Daoy (cell line): ENCODE measurements around the gene ARHGAP22. TPM values are rescaled to one million over a fixed set of nuclear protein-coding genes. Genes with fewer than 3 reads are reported as not detected.

Experiments
- DNase-seq: peaks from one replicate; pipeline ENCODE4 v3.0.0-alpha.2; 2015; ENCODE audit warnings: low read depth
- total RNA-seq: library from RNA; depleted of rRNA; stranded (reverse); fragments of >200 nt; shearing (Covaris generic); gene quantifications from 2 replicates; pipeline ENCODE4 v1.2.3, GENCODE V29; 2014

Gene ARHGAP22
- total RNA-seq, 1 experiment from 2014 or later = 17.1 TPM

DNA sequence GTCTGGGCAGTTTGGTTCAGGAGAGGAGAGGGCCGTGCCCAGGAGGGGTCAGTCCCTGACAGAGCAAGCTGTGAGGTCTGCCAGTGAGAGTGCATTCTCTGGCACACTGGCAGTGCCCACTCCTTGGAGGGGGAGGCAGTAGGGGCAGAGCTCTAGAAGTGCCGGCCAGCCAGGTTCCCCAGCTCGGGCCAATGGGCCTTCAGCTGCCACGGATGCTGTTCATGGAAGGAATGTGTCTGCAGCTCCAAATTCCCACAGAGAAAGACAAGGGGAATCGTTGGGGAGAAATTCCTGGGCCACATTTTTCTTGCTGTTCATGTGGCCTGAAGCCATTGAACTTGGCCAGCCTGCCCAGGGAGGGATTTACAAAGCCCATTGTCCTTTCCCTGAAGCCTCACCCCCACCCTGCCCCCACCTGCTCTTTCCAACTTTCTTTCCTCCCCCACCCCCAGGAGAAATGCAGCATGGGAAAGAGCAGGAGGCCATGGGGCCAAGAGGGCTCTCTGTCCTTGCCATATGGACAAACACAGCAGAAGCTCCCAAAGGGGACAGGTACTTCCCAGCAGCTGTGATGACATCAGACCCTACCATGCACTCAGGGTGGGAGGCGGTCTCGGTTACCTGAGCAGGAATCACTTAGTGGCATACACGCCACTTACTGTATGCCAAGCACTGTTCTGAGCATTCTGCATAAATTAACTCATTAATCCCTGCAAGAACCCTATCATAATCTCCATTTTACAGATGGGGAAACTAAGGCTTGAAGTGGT, 70.7 kb downstream of the ARHGAP22 start:
- no peak for DNase-seq

DNA sequence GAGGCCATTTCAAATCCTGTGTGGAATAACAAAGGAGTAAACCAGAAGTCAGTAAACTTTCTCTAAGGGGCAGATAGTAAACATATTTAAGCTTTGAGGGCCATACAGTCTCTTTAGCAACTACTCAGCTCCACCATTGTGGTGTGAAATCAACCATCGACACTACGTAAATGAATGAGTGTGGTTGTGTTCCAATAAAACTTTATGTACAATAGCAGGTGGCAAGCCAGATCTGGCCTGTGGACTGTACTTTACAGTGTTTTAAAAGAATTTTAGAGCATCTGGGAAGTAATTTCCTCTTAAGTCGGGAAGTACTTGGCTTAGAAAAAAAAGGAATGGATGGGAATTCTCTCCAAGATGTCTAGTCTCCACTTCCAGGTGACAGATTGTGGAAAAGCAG, 71.3 kb downstream of the ARHGAP22 start:
- no peak for DNase-seq

DNA sequence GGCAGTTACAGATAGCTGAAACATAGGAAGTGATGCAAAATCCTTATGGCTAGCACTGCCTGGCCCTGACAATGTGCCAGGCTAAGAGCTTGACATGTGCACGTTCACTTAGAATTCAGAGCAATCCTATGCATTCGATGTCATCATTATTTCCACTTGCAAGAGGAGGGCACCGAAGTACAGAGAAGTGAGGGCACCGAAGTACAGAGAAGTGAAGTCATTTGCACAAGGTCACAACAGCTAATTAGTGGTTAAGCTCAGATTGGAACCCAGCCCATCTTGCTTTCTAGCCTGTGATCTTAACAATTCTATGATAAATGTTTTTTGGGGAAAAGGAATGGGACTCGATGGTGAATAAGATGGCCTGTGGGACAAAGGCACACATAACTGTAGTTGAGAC, 73.4 kb downstream of the ARHGAP22 start:
- DNase-seq = no peak

DNA sequence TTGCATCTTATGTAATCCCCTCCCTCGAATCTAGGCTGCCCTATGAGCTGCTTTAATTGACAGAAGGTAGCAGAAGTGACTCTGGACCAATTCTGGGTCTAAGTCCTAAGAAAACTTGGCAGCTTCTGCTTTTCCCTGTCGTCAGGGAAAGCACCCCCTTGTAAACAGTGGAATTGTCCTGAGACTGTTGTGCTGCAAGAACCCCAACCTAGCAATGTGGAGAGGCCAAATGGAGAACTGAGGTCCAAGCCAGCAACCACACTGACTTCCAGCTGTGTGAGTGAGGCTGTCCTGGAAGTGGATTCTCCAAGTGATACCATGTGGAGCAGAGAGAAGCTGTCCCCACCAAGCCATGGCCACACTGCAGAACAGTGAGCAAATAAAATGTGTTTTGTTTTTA, 75.5 kb downstream of the ARHGAP22 start:
- no peak for DNase-seq

DNA sequence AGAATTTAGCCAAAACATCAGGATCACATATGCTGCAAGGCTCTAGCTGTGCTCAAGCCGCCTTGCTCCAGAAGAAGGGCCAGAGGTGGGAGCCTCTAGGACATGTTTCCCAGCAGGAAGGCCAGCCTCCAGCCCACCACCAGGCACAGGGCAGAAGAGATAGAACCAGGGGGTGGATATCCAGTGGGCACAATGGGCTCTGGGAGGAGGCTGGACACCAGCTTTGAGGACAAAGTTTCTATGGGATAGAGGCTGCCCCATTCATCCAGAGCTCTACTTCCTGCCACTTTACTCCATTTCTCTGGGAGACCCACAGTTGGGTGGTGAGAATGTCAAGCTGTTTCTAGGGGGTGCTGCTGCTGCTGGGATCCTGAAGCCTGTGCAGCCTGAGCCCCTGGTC, 77.1 kb downstream of the ARHGAP22 start:
- no peak for DNase-seq

DNA sequence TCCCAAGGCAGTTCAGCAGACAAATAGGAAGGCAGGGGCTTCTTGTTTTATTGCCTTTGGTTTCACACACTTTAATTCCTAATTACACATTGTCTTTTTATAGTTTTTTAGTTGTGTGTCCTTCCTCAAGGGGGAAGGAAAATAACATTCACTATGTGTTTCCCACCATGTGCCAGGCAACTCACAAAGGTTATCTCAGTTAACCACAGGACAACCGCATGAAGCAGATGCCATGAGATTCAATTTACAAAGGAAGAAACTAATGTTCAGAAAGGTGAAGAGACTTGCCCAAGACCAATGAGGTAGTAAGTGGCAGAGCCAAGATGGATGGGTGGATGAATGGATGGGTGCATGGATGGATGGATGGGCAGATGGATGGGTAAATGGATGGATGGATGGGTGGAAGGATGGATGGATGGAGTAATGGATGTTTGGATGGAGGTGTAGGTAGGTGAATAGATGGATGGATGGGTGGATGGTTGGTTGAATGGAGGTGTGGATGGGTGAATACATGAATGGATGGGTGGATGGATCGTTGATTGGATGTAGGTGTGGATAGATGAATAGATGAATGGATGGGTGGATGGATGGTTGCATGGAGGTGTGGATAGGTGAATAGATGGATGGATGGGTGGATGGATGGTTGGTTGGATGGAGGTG, 77.9 kb downstream of the ARHGAP22 start:
- no peak for DNase-seq

DNA sequence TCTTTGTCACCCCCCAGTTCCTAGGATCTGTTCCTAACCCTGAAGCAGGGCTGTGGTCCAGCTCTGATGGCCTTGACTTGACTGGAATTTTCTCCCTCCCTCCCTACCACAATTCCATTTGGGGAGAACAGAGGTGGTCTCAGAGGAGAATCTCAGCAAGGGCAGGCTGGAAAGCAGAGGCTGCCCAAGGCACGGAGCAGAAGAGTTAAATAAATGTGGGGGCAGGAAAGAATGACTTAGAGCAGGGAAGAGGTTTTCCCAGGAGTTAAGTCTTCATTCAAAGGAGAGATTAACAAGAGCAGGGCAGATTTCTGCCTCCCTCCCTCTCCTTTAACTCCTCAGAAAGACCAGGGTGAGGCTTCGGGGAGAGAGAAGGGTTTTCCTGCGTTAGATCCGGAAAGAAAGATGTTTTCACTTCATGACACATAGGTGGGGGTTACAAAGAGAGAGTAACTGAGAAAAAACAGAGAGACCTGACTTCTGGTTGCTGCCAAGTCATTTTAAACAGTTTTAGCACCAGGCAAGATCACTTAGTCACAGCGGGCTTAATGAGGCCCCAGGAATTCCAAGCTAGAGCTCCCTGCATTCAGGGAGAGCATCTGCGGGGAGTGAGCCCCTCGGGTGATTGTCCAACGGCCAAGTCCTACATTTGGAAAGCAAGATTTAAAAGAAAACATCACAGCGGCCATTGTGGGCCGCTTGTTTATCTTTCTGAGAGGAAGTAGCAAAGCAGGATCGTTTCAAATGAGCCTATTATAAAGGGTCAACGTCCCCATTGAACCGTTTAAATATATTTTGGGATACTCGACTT, 78.7 kb downstream of the ARHGAP22 start:
- DNase-seq = peak; percentile 76

DNA sequence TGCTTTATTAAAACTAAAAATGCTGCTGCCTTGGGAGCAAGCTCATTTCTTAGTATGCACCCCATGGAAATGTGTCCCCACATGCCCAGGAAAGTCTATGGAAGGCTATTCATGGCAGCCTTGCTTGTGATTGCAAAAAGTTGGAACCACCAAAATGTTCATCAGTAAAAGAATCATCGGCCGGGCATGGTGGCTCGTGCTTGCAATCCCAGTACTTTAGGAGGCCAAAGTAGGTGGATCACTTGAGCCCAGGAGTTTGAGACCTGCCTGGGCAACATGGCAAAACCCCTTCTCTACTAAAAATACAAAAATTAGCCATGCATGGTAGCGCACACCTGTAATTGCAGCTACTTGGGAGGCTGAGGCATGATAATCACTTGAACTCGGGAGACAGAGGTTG, 79.8 kb downstream of the ARHGAP22 start:
- no peak for DNase-seq

DNA sequence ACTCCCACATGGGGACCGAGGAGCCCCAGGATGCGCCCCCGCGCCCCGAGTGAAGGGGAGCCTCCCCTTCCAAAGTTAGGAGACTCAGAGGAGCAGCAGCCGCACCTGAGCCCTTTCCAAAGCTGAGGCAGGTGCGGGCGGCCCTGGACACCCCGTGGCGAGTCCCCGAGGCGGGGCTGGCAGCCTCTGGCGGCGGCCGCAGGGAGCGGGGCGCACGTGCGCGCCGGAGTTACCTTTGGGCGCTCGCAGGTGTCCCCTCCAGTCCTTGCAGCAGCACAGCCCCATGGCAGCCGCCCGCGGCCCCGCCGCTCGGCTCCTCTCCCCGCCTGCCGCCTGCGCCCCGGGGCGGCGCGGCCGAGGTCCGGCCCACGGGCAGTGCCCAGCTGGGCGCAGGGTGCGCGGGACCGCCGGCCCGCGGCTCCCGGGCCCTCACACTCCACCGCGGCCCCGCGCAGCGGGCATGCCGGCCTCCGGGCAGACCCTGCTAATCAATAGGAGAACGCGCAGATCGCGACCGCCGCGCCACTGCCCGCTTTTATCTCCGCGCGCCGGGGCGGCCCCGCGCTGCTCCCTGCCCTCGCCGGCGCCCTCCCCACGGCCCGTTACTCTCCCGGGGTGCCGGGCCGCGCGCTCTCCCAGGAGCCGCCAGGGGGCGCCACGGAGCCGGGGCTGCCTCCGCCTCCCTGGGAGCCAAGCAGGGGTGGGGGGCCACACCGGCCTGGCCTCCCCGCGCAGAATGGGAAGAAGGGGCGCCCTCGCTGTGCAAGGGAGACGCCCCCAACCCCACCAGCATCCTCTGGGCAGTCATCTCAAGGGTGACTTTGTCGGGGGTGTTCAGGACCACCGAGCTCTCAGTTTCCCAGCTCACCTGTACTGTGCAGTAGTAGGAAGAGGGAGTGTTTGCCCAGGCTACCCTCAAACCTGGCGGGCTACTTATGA, 80.8 kb downstream of the ARHGAP22 start:
- DNase-seq = no peak

DNA sequence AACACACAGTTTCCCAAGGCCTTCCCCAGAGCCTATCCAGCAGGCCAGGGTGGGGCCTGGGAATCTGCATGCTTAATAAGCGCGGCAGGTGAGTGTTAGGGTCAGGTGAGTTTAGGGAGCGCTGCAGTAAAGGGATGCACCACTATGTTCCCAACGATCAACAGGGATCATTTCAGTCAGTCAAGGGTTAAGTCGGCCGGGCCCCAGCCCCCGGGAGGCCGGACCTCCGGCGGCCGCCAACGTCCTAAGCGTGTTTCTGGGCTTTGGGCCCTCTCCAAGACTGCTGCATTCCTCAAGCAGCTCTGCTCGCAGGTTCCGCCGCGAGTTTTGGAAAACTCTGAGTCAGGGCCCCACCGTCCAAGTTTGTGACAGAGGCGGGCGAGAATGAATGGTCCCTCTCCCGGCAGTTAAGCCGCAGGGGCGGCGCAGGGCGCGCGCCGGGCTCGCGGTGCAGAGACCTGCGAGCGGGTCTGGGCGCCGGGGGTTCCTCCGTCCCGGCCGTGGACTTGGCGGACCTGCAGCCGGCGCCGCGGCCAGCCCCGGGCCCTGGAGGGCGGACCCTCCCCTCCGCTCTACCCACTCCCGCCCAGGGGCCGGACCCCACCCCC, 81.6 kb downstream of the ARHGAP22 start:
- DNase-seq = peak; percentile 30

DNA sequence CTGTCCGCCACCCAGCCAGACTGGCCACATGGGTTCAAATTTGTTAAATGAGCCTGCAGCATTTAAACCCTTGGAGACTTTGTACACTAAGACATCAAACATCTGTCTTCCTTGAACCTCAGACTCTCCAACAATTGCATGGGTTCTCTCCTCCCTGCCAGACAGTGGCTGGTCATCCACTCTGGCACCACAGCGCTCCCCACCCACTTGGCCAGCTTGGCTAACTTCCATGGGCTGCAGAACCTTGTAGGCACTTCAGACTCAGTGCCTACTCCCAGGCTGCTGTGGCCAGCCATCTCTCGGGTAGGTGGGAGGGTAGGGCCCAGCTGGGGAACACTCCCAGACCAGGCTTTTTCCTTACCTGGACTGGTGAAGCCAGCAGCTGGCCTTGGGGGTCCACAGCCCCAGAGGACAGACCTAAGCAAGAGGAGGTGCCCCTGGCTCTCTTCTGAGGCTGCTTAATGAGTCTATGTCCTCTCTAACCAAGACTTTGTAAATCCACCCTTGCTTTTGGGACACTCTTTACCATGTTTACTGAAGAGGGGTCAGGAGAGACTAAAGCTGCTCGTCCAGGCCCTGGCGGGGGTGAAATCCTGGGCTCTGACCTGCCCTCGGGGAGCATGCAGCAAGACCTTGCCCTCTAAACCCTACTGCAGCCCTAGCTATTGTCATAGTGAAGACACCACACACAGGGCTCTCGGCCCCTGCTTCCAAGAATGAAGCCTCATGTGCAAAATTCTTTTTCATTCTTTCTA, 82.7 kb downstream of the ARHGAP22 start:
- DNase-seq = no peak

DNA sequence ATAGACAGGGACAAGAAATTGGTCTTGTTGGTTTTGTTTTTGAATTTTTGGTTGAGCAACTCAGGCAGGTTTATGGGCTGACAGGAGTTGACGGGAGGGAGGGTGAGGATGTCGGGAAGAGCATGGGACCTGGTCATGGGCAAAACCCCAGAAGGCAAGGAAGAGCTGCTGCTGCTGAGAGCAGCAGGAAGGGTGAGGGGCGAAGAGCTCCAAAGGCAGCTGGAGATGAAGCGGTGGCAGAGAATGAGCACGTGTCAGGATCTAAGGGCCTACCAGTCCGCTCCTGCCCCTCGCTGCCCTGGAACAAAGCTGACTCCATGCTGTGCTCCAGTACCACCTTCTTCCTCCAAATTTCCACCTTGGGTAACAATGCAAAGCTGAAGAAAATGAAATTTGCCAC, 84.3 kb downstream of the ARHGAP22 start:
- DNase-seq = no peak

DNA sequence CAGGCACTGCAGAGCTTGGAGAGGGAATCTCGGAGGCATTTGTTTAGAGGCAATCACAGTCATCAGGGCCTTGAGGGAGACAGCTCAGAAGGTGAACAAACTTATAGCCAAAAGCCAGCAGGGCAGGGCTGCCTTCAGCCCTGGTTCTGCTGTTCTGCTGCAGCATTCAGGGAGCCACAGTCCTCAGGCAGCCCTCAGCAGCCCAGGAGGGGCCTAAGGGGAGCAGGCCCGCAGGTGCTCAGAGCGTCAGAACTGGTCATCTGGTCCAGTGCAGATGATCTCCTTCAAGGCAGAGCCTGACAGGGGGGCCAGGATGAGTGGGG, 84.7 kb downstream of the ARHGAP22 start:
- no peak for DNase-seq

DNA sequence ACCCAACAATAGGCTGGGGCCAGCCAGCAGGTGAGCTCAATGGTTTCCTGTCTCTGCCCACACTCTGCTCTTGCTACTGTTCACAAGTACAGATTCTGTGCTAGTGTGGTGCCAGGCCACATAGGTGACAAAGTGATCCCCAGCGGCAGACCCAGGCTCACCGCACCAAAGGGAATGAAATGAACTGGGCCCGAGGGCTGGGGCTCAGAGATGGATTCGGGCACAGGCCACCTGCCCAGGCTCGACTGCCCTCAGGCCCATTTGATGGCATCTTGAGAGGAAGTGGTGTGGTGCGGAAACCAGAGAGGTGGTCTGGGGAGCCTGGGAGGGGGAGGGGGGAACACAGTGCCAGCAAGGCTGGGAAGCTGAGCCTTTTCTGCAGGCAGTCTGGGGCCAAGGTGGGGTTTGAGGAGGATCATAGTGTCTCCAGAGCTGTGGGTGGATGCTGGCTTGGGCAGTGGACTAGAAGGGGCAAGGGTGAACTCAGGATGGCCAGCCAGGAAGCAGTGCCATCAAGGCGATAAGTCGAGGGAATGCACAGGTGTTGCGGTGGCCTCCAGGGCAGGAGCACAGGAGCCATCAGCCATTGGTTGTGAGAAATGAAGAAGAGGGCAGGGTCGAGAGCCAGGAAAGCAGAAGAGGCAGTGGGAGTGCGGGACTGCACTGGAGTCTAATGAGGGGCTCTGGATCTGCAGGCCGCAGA, 85.2 kb downstream of the ARHGAP22 start:
- DNase-seq = no peak

DNA sequence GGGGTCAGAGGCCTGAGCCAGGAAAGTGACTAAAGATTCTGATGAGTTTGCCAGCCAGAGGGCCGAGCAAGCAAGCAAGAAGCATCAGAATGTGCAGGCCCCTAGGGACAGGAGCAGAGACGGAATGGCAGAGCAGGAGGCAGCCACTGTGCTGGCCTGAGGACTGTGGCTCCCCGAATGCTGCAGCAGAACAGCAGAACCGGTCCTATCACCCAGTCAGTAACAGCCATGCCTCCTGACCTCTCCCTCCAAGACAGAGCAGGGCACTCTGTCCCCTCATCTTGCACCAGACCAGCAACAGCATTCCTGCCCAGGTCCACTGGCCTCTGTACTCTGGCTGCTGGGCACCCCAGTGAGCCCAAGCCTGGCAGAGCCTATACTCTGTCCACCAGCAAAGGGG, 85.9 kb downstream of the ARHGAP22 start:
- DNase-seq = no peak

DNA sequence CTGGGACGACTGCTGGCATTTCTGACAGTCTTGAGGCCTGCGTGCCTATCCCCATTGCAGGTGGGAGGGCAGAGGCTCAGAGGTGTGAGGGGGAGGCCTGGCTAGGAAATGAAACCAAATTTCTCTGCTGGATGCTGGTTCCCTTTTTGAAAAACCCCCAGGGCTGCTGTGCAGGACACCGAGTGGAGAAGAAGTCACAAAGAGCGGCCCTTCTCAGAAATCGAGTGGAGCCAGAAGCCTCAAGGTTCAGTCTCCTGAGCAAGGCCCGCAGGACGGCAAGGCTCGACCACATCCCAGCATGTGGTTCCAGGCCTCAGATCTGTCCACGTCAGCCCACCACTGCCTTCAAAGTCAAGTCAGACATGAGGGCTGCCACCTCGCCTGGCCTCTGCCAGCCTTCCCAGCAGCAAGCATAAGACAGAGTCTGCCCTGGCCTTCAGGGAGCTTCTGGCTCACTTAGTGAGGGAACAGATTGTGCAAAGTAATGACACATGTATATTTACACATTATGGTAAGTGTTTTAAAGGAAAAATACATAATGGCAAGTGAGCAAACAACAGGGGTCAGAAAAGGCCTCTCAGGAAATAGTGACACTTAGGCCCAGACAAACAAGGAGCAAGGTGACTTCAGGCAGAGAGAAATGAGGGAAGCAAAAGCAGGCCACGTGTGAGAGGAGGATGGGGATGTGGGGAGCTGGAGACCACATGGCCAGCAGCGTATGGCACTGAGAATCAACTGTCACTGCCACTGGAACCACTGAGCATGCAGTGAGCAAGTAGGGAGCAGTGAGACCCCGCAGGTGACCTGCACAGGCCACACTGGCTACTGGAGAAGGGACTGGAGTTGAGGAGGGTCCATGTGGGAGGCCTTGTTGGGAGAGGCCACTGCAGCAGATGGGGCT, 86.7 kb downstream of the ARHGAP22 start:
- no peak for DNase-seq

DNA sequence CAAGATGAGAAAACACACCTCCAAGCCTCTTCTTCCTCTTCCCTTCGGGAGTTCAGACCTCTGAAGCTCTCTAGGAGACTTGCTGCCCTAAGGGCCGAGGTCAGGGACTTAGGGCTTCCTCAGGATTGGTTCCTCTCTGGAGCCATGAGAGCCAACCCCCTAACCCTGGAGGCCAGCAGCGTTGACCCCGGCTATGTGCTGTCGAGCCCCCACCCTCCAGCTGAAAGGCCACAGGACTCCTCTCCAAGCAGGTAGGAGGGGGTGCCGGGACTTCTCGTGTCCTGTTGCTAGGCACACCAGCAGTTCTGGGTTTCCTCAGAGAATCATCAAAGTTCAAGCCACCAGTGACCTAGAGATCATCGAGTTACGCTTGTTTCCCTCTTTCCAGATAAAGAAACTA, 87.4 kb downstream of the ARHGAP22 start:
- DNase-seq = no peak

DNA sequence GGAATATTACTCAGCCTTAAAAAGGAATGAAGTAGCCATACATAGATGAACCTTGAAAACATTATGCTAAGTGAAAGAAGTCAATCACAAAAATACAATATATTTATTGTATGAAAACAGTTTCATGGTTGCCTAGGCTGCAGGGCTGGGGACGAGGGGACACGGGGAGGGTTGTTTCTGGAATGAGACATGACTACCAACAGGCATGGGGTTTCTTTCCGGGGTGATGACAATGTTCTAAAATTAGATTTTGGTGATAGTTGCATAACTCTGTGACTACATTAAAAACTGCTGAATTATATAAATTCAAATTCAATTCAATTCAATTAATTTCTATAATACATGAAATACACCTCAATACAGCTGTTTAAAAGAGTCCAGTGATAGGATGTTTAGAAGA, 88.0 kb downstream of the ARHGAP22 start:
- no peak for DNase-seq

DNA sequence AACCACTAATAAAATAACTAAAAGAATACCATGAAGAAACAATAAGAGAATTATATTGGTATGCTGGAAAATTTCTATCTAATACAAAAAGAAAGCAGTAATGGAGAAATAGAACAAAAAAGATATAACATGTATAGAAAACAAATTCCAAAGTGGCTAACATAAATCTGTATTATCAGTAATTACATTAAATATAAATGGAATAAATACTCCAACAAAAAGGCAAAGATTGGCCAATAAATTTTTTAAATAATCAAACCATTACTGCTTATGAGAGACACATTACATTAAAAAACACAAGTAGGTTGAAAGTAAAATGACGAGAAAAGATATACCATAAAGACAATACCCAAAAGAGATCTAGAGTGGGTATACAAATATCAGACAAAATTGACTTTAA, 90.0 kb downstream of the ARHGAP22 start:
- DNase-seq = no peak
